Measurements from ENCODE around the gene CLCN2. TPM values are rescaled to one million over a fixed set of nuclear protein-coding genes. Genes with fewer than 3 reads are reported as not detected.

The CLCN2 gene
- polyA plus RNA-seq, 2 of the 4 experiments (the other 2 are of a cell fraction), result 2.2 to 5.4 TPM

- POLR2A ChIA-PET, result no interaction called here
- peaks cover 43% of the 10 kb centered on the region; the same call in 2 of the 3 replicates for H3K4me1 ChIP-seq
- TF ChIP-seq ZFP36 (IDR thresholded peaks at IDR 0.05; ENCODE audit: borderline replicate concordance, partially characterized antibody), result no peak
- TF ChIP-seq HOXB13 (CRISPR knock-in tag; IDR thresholded peaks at IDR 0.05; ENCODE audit: low read depth), result no peak
- no peak for TF ChIP-seq TFCP2L1 (CRISPR knock-in tag; IDR thresholded peaks at IDR 0.05)
- TF ChIP-seq SMC3 (IDR thresholded peaks at IDR 0.05), result no peak
- TF ChIP-seq KDM1A (IDR thresholded peaks at IDR 0.05; ENCODE audit: low read depth), result no peak
- no peak for TF ChIP-seq NR3C1 (IDR thresholded peaks at IDR 0.05)
- TF ChIP-seq SREBF2 (IDR thresholded peaks at IDR 0.05), result no peak
- TF ChIP-seq ZNF302 (CRISPR knock-in tag; IDR thresholded peaks at IDR 0.05), result no peak
- no peak for TF ChIP-seq CHD2 (IDR thresholded peaks at IDR 0.05; ENCODE audit: low read length, partially characterized antibody)
- no peak for TF ChIP-seq NFE2L2 (conservative IDR thresholded peaks at IDR 0.05; ENCODE audit: low read length)
- TF ChIP-seq BCL3 (IDR thresholded peaks at IDR 0.05), result no peak
- no peak for TF ChIP-seq MAFK (IDR thresholded peaks at IDR 0.05; ENCODE audit: partially characterized antibody)
- no peak for TF ChIP-seq FOXS1 (CRISPR knock-in tag; IDR thresholded peaks at IDR 0.05)
- TF ChIP-seq HEYL (CRISPR knock-in tag; IDR thresholded peaks at IDR 0.05), result no peak
- TF ChIP-seq RARB (CRISPR knock-in tag; IDR thresholded peaks at IDR 0.05), result no peak
- ATAC-seq (peak; percentile 7 to 43; a peak in 4 of 6 replicates), FAIRE-seq (no peak), DNase-seq (ENCODE audit: low read depth in 1 of 2, low spot score in 1 of 2) (peak in 1 of 2 experiments; percentile 56)
- CTCF ChIA-PET, result interaction anchor here (1.0 to 2.6 kb wide), 4 partner anchors 12 to 31 kb away, joined by 3 to 9 read pairs (median 6); no protein-coding TSS in a partner anchor
- peak overlapping the region; percentile 91 for H3K4me3 ChIP-seq
- H3K27ac ChIP-seq, result peak overlapping the region; percentile 94 to 97
- 51% methylated on average over 11 of the region's 17 CpGs for WGBS (ENCODE audit: missing lambda C conversion rate)
- peak overlapping the region; percentile 96 for H3K4me2 ChIP-seq
- no peaks in the 10 kb centered on the region for H3K9me3 ChIP-seq
Observed at GRCh38 chr3:184336547-184337398, 24.6 kb downstream of the CLCN2 start.

GRCh38 chr3:184335661-184336546 is 25.5 kb downstream of the CLCN2 start:
- Histone ChIP-seq H3K9me3 (no peaks in the 10 kb centered on the region), H3K4me3 (peak overlapping the region; percentile 91), H3K27ac (peak overlapping the region; percentile 94 to 97), H3K4me1 (peaks cover 52% of the 10 kb centered on the region; the same call in 2 of the 3 replicates), H3K4me2 (peak overlapping the region; percentile 96)
- 11% methylated on average over 17 of the region's 77 CpGs for WGBS (ENCODE audit: missing lambda C conversion rate)
- ChIA-PET CTCF (interaction anchor here (0.7 to 0.9 kb wide), 2 partner anchors 10 to 26 kb away, joined by 3 read pairs; partner anchors contain the start of genes CLCN2 and POLR2H), POLR2A (no interaction called here)
- FAIRE-seq (no peak), DNase-seq (ENCODE audit: low read depth in 1 of 2, low spot score in 1 of 2) (peak; percentile 50 to 82), ATAC-seq (peak; percentile 58 to 73)
- peak; percentile 24; the same call in 1 of the 2 replicates for TF ChIP-seq POLR2A (IDR thresholded peaks at IDR 0.05; ENCODE audit: low read length)
- TF ChIP-seq MAX (IDR thresholded peaks at IDR 0.05), result peak; percentile 20
- TF ChIP-seq CHD2 (IDR thresholded peaks at IDR 0.05; ENCODE audit: low read length, partially characterized antibody), result no peak
- no peak for TF ChIP-seq CTCF (IDR thresholded peaks at IDR 0.05)
- no peak for TF ChIP-seq HES2 (IDR thresholded peaks at IDR 0.05)
- TF ChIP-seq MYC (IDR thresholded peaks at IDR 0.05; ENCODE audit: borderline replicate concordance, low read length), result 0 out of 2 replicates have a peak, but pooled peaks have one; percentile 20
- TF ChIP-seq HOXA7 (CRISPR knock-in tag; IDR thresholded peaks at IDR 0.05), result peak; percentile 60; the same call in 1 of the 2 replicates
- no peak for TF ChIP-seq CEBPB (IDR thresholded peaks at IDR 0.05)
- no peak for TF ChIP-seq CHD4 (IDR thresholded peaks at IDR 0.05; ENCODE audit: borderline replicate concordance)
- TF ChIP-seq HMGXB4 (CRISPR knock-in tag; IDR thresholded peaks at IDR 0.05; ENCODE audit: borderline replicate concordance), result no peak
- peak; percentile 40; the same call in 1 of the 2 replicates for TF ChIP-seq PHF8 (IDR thresholded peaks at IDR 0.05; ENCODE audit: borderline replicate concordance, low read depth)
- peak in 1 of 2 experiments; percentile 81; a peak in 3 of 5 replicates for TF ChIP-seq JUN (IDR thresholded peaks at IDR 0.05)
- peak; percentile 84 for TF ChIP-seq PBX3 (IDR thresholded peaks at IDR 0.05)
- TF ChIP-seq NPAS2 (CRISPR knock-in tag; IDR thresholded peaks at IDR 0.05; ENCODE audit: borderline replicate concordance), result no peak
- TF ChIP-seq RNF2 (IDR thresholded peaks at IDR 0.05; ENCODE audit: borderline replicate concordance, low read depth), result no peak

All from A549 (cell line).